ENCODE results near the gene CHDH.

DNA sequence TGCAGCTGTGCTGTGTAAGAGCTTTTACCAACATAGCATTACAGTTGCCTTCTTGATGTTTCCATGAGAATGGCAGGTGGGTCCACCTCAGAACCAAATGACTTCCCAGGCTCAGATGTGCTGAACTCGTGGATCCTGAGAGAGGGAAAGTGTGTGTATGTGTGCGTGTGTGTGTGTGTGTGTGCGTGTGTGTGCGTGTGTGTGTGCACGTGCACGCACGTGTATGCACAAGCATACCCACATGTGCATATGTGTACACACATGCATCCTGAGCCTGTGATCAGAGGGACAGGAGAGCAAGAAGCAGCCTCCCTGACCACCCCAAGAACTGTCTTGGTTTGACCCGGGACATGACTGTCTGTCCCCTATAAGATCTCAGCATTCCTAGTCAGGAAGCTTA lies 48.1 kb downstream of the CHDH start:
- TF ChIP-seq POLR2AphosphoS2 (conservative IDR thresholded peaks at IDR 0.05; ENCODE audit: low read length): no peak
- TF ChIP-seq, protein P1, sequence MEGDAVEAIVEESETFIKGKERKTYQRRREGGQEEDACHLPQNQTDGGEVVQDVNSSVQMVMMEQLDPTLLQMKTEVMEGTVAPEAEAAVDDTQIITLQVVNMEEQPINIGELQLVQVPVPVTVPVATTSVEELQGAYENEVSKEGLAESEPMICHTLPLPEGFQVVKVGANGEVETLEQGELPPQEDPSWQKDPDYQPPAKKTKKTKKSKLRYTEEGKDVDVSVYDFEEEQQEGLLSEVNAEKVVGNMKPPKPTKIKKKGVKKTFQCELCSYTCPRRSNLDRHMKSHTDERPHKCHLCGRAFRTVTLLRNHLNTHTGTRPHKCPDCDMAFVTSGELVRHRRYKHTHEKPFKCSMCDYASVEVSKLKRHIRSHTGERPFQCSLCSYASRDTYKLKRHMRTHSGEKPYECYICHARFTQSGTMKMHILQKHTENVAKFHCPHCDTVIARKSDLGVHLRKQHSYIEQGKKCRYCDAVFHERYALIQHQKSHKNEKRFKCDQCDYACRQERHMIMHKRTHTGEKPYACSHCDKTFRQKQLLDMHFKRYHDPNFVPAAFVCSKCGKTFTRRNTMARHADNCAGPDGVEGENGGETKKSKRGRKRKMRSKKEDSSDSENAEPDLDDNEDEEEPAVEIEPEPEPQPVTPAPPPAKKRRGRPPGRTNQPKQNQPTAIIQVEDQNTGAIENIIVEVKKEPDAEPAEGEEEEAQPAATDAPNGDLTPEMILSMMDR (IDR thresholded peaks at IDR 0.05): no peak
- no peak for TF ChIP-seq POLR2A (IDR thresholded peaks at IDR 0.05; ENCODE audit: low read length)
- TF ChIP-seq, protein P2, sequence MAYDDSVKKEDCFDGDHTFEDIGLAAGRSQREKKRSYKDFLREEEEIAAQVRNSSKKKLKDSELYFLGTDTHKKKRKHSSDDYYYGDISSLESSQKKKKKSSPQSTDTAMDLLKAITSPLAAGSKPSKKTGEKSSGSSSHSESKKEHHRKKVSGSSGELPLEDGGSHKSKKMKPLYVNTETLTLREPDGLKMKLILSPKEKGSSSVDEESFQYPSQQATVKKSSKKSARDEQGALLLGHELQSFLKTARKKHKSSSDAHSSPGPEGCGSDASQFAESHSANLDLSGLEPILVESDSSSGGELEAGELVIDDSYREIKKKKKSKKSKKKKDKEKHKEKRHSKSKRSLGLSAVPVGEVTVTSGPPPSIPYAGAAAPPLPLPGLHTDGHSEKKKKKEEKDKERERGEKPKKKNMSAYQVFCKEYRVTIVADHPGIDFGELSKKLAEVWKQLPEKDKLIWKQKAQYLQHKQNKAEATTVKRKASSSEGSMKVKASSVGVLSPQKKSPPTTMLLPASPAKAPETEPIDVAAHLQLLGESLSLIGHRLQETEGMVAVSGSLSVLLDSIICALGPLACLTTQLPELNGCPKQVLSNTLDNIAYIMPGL (CRISPR knock-in tag; IDR thresholded peaks at IDR 0.05; ENCODE audit: borderline replicate concordance): no peak
- TF ChIP-seq ESRRA (IDR thresholded peaks at IDR 0.05; ENCODE audit: borderline replicate concordance, low read length): no peak
- no peak for TF ChIP-seq HOXA7 (CRISPR knock-in tag; IDR thresholded peaks at IDR 0.05)
- no peak for TF ChIP-seq CHD4 (IDR thresholded peaks at IDR 0.05; ENCODE audit: borderline replicate concordance)
- TF ChIP-seq, protein P3, sequence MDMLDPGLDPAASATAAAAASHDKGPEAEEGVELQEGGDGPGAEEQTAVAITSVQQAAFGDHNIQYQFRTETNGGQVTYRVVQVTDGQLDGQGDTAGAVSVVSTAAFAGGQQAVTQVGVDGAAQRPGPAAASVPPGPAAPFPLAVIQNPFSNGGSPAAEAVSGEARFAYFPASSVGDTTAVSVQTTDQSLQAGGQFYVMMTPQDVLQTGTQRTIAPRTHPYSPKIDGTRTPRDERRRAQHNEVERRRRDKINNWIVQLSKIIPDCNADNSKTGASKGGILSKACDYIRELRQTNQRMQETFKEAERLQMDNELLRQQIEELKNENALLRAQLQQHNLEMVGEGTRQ (IDR thresholded peaks at IDR 0.05): no peak
- no peak for TF ChIP-seq PHF8 (IDR thresholded peaks at IDR 0.05; ENCODE audit: borderline replicate concordance, low read depth)
- TF ChIP-seq, protein P4, sequence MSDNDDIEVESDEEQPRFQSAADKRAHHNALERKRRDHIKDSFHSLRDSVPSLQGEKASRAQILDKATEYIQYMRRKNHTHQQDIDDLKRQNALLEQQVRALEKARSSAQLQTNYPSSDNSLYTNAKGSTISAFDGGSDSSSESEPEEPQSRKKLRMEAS (IDR thresholded peaks at IDR 0.05): no peak
- TF ChIP-seq GATA3 (IDR thresholded peaks at IDR 0.05; ENCODE audit: borderline replicate concordance): no peak

All from A549 (cell line).